AG10803 (cell line): ENCODE measurements around the gene NT5C3A.
"Not testable (repeated sequence)": the region's sequence is repeated elsewhere in the genome, so short reads cannot be mapped to it uniquely, and the experiment has no call there.

ENCODE experiments used
- DNase-seq: peaks from one replicate; pipeline ENCODE4 v3.0.0; 2010; ENCODE audit warnings: low read depth
- H3K4me3 ChIP-seq: 2 replicates; pipeline ENCODE4 v1.5.1; 2011; ENCODE audit warnings: mild to moderate bottlenecking, low read length, control low read depth
- TF ChIP-seq, protein P1 (sequence below): conservative IDR thresholded peaks from 2 replicates; pipeline ENCODE4 v1.5.1; 2011; ENCODE audit warnings: mild to moderate bottlenecking, low read length, control low read depth, inconsistent platforms

Gene NT5C3A

DNA sequence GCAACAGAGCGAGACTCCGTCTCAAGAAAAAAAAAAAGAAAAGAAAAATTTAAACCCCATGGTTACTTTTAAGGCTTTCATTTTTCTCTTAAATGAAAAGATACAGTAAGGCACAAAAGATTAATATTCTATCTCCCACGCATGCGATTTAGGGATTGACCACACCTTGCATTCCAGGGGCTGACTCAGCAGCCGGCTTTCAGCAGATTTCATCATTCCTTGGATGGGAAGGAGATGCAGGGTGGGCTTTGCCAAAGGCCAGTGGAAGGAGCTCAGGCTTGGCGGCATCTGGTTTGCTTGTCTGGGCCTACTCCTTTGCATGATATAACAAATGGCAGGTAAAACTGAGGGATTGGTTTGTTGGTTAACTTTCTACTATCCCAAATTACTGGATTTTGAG, 83.3 kb downstream of the NT5C3A start:
- DNase-seq: peak; percentile 97
- H3K4me3 ChIP-seq: not testable (repeated sequence)

DNA sequence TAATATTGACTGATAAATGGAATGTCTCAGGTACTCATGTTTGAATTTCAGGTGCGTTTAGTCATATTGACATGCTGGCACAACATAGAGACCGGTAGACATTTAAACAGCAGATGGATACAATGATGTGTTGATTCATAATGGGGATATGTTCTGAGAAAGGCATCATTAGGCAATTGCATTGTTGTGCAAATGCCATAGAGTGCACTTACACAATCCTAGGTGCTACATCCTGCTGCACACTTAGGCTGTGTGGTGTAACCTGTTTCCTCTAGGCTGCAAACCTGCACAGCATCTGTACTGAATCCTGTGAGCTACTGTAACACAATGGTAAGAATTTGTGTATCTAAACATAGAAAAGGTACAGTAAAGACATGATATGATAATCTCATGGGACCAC, 85.4 kb downstream of the NT5C3A start:
- DNase-seq: peak; percentile 78
- H3K4me3 ChIP-seq: not testable (repeated sequence)

DNA sequence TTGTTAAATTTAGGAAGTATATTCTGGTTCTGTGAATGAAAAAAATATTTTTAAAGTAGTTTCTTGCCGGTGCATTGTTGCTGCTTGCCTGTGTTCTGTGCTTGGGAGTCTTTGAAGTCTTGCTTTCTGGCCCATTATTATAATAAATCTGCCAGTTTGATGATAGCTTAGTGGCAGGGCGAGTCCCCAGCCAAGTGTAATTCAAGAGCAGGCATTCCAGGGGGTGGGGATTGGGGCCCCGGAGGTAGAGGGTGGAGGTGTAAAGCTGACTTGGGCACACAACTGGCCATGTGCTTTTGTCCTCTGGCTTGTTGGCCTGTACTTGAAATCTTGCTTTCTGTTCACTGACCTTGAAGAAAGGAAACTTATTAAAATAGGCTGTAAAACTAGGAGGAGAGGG, 90.6 kb downstream of the NT5C3A start:
- H3K4me3 ChIP-seq, DNase-seq: not testable (repeated sequence)

DNA sequence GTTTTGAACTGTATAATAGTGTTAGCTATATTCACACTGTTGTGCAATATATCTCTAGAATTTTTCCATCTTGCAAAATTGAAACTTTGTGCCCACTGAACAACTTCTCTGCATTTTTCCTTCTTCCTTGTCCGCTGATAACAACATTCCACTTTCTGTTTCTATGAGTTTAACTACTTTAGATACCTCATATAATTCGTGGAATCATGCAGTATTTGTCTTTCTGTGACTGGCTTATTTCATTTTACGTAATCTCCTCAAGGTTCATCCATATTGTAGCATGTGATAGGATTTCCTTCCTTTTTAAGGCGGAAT, 95.4 kb downstream of the NT5C3A start:
- DNase-seq, H3K4me3 ChIP-seq: not testable (repeated sequence)

DNA sequence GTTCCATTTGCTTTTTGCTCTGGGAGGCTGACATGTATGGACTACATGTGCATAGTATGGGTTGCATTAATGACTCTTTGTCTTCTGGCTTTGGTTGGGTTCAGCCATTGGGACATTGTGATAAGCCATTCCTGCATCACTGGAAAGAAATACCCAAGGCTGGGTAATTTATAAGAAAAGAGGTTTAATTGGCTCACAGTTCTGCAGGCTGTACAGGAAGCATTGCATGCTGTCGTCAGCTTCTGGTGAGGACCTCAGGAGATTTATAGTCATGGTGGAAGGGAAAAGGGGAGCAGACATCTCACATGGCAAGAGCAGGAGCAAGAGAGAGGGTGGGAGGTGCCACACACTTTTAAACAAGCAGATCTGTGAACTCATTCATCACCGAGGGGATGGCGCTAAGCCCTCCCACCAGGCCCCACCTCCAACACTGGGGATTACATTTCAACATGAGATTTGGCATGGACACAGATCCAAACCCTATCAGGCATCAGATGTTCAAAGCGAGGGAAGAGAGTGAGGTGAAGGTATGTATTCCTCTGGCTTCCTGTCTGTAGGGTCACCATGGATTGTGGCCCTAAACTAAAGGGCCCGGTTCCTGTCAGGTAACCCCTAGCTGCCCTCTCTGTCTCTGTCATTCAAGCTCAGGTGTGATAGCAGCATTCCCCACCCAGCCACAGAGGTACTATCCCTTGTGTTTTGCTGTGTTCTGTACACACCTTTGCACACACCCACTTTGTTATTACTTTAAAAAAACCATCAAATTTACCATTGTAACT, 95.9 kb downstream of the NT5C3A start:
- not testable (repeated sequence) for DNase-seq, H3K4me3 ChIP-seq

DNA sequence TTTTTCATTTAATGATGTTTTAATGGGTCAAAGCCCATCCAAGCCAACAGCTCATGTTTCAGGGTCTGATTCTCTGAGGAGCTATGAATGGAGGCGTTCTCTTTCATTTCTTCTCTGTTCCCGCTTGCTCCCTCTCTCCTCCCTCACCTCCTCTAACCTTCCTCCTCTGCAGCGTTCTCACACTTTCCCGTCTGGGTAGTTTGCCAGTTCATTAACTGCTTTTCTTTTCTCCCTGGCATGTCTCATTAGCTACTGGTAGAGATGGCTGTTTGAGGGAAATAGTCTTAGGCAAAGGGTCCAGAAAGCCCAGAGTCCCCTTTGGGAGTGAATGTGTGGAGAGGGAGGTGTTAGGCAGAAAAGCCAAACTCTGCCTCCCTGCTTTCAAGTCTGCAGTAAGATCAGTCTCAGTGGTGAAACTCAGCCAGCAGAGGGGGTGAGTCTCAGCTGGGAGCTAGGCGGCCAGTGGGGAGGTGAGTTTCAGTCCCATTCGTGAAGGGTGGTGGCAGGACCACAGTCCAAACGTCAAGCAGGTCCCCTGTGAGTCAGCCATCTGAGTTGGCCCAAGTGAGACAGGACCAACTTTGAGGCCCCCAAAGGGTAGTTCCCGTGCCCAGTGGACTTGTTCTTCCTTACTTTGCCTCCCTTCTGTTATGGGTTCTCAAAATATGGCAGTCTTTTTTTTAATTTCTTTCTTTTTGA, 98.0 kb downstream of the NT5C3A start:
- TF ChIP-seq, protein P1, sequence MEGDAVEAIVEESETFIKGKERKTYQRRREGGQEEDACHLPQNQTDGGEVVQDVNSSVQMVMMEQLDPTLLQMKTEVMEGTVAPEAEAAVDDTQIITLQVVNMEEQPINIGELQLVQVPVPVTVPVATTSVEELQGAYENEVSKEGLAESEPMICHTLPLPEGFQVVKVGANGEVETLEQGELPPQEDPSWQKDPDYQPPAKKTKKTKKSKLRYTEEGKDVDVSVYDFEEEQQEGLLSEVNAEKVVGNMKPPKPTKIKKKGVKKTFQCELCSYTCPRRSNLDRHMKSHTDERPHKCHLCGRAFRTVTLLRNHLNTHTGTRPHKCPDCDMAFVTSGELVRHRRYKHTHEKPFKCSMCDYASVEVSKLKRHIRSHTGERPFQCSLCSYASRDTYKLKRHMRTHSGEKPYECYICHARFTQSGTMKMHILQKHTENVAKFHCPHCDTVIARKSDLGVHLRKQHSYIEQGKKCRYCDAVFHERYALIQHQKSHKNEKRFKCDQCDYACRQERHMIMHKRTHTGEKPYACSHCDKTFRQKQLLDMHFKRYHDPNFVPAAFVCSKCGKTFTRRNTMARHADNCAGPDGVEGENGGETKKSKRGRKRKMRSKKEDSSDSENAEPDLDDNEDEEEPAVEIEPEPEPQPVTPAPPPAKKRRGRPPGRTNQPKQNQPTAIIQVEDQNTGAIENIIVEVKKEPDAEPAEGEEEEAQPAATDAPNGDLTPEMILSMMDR: peak; percentile 32
- H3K4me3 ChIP-seq, DNase-seq: not testable (repeated sequence)
